IPS-18c (cell line): ENCODE data around the gene LEPROT.

Experiments
- H3K4me3 ChIP-seq: 2 replicates; pipeline ENCODE4 v1.7.0; 2013; ENCODE audit warnings: low read depth, mild to moderate bottlenecking, low read length, moderate library complexity; ENCODE audit not compliant: insufficient read depth
- H3K9me3 ChIP-seq: one replicate; pipeline ENCODE4 v1.6.1; 2013; ENCODE audit warnings: mild to moderate bottlenecking, low read length, moderate library complexity; ENCODE audit not compliant: control insufficient read depth, insufficient read depth

The LEPROT gene

GRCh38 chr1:65483993-65484754 is 63.7 kb downstream of the LEPROT start:
- no peak overlapping the region for H3K4me3 ChIP-seq

More at GRCh38 chr1:65483993-65484754, 63.7 kb downstream of the LEPROT start:
- H3K9me3 ChIP-seq, result no peaks in the 10 kb centered on the region
